ENCODE data around the gene TOMM40.

- TF ChIP-seq, protein P1, sequence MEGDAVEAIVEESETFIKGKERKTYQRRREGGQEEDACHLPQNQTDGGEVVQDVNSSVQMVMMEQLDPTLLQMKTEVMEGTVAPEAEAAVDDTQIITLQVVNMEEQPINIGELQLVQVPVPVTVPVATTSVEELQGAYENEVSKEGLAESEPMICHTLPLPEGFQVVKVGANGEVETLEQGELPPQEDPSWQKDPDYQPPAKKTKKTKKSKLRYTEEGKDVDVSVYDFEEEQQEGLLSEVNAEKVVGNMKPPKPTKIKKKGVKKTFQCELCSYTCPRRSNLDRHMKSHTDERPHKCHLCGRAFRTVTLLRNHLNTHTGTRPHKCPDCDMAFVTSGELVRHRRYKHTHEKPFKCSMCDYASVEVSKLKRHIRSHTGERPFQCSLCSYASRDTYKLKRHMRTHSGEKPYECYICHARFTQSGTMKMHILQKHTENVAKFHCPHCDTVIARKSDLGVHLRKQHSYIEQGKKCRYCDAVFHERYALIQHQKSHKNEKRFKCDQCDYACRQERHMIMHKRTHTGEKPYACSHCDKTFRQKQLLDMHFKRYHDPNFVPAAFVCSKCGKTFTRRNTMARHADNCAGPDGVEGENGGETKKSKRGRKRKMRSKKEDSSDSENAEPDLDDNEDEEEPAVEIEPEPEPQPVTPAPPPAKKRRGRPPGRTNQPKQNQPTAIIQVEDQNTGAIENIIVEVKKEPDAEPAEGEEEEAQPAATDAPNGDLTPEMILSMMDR (conservative IDR thresholded peaks at IDR 0.05): no peak
- no peak for TF ChIP-seq EZH2 (IDR thresholded peaks at IDR 0.05; ENCODE audit: low read depth)
These were observed 21.8 kb downstream of the TOMM40 start for GRCh38 chr19:44912854-44913253.

Measured in PC-9 (cell line).